Activated CD8-positive, alpha-beta memory T cell treated with anti-CD3 and anti-CD28 coated beads for 48 hours (primary cell): Measurements from ENCODE around the gene CCNI.
"Not testable (repeated sequence)": the region's sequence is repeated elsewhere in the genome, so short reads cannot be mapped to it uniquely, and the experiment has no call there.

ENCODE experiments used
- DNase-seq, 3 experiments: peaks; one replicate each; pipeline ENCODE4 v3.0.0-alpha.2; 2020; ENCODE audit warnings: low read depth in 2 of 3, low spot score in 2 of 3

Gene CCNI

GRCh38 chr4:77082886-77083608, 7.3 kb upstream of the CCNI start:
- DNase-seq: no peak

DNA sequence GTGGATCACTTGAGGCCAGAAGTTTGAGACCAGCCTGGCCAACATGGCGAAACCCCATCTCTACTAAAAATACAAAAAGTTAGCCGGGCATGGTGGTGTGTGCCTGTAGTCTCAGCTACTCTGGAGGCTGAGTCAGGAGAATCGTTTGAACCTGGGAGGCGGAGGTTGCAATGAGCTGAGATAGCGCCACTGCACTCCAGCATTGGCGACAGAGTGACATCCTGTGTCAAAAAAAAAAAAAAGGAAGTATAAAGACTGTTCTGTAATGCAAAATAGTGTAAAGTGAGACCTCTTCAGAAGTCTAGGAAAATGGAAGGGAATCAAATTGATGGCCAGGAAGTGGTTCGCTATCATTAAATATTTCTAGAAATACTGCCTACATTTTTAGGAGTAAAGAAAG, 5.0 kb upstream of the CCNI start:
- DNase-seq: not testable (repeated sequence)

- no peak for DNase-seq
Measured at GRCh38 chr4:77079281-77079680, 3.5 kb upstream of the CCNI start.

- no peak for DNase-seq
Measured at GRCh38 chr4:77078401-77078800, 2.6 kb upstream of the CCNI start.

DNA sequence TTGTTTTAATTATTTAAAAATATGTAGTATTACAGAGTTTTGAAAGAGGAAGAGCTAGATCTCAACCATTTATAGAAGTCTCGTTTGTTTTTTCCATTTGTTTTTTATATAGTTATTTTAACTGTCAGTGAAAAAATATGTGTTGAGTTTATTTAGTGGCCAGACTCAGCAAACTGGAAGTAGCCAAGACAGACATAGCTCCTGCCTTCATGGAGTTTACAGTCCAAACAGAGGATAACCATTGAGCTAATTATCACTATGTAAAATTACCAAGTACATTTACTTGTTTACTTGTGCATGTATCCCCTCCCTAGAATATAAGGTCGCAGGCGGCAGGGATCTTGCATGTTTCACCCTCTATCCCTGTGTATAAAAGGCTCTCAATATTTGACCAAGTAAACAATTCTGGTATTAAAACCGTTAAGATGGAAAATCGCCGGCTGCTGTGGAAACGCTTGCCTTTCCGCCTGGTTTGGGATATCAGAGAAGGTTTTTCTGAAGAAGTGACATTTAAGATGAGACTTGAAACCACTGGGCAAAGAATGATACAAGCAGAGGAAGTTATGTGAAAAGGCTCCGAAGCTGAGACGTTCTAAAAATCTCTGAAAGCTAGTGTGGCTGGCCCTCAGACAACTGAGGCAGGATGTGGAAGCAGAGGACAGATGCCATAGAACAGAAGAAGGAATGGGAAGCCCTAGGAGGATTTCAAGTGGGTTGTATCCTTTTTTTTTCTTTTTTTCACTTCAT, 1.3 kb upstream of the CCNI start:
- no peak for DNase-seq

DNA sequence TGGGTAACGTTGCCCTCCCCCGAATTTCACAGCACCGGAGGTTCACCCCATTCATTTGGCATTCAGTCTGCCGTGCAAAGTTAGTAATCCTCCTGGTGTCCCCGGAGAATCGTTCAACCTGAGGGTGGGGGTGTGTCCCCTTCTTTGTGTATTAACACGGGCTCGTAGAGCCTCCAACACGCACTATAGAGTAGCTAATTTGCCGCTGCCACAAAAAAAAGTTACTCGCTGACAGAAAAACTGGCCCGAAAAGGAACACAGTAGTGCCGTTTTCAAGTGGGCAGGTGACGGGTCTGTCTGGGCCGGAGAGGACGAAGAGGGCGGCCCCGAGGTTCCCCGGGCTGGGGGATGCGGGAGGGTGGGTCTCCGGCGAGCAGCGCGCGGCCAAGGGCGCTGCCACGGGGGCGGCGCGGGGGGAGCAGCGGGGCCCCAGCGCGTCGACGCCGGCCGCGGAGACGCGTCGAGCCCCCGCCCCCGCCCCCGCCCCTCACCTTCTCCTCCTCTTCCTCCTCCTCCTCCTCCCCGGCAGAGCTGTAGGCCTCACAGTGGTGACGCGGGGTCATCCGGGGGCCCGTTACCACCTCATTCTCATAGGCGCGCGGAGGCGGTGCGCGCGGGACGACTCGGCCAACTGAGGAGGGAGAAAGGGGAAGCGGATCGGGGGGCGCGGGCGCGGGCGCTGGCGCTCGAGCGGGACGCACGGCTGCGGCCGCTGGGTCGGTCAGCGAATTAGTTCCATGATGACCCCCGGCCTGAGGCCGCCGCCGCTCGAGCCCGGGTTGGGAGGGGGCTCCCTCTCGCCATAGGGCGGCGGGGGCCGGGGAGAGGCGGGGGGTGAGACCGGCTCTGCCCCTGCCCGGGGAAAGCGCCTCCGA, 571 bp downstream of the CCNI start:
- peak; percentile 53 to 66 (median 62) for DNase-seq

- DNase-seq: no peak
Measured at GRCh38 chr4:77074381-77074831, 1.4 kb downstream of the CCNI start.

- no peak for DNase-seq
Measured at GRCh38 chr4:77073981-77074380, 1.8 kb downstream of the CCNI start.

- DNase-seq: no peak
Measured at GRCh38 chr4:77073106-77073809, 2.5 kb downstream of the CCNI start.

- no peak for DNase-seq
Measured at GRCh38 chr4:77072195-77072753, 3.5 kb downstream of the CCNI start.

DNA sequence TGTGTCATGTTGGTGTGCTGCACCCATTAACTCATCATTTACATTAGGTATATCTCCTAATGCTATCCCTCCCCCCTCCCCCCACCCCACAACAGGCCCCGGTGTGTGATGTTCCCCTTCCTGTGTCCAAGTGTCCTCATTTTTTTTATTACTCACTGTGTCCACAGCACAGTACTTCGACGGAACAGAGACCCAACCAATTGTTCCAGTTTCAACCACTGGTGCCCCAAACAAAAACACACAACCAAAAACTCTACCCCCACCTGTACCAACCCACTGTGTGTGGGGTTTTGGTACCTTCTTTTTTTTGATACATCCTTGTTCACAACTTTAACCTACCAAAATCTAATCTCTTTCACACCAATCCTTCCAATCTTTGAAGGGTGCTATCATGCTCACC, 6.3 kb downstream of the CCNI start:
- DNase-seq: not testable (repeated sequence)

GRCh38 chr4:77065382-77065781, 10.4 kb downstream of the CCNI start:
- DNase-seq: no peak

GRCh38 chr4:77062856-77063255, 12.9 kb downstream of the CCNI start:
- DNase-seq: no peak

DNA sequence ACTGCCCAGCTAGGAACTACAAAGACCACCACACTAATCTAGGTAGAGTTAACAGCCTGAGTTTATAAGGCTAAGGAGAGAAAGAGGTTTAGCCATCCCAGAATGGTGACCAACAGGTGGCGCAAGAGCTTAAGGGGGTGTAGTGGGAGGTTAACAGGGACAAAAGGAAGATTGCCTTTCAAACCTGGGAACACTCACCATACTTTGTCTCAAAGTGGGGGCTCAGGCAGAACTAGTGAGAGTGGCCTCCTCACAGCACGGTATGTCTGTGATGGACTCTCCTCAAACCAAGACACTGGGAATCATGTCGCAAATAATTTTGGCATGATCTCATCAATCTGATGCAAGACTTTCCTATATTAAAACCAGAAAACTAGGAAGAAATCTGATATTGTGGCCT, 23.4 kb downstream of the CCNI start:
- DNase-seq: no peak

DNA sequence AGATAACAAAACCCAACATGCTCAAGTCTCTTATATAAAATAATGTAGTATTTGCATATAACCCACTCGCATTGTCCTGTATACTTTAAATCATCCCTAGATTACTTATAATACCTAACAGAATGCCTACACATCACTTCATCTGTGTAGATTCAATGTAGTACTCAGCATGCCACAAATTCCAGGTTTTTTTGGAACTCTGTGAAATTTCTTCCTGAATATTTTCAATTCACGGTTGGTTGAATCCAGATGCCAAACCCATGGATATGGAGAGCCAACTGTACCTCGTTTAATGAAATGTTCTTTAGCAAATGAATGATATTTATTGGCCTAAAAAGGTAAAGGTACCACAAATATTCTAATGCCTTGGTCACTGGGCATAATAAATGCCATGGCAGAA, 24.8 kb downstream of the CCNI start:
- DNase-seq: no peak

- DNase-seq: no peak
Measured at GRCh38 chr4:77047037-77047436, 28.8 kb downstream of the CCNI start.

- DNase-seq: no peak
Measured at GRCh38 chr4:77045490-77045889, 30.3 kb downstream of the CCNI start.

GRCh38 chr4:77044461-77045150, 31.2 kb downstream of the CCNI start:
- DNase-seq: no peak

- no peak for DNase-seq
Measured at GRCh38 chr4:77043507-77044136, 32.2 kb downstream of the CCNI start.
